ENCODE results near the gene PLEKHG4. TPM values are rescaled to one million over a fixed set of nuclear protein-coding genes. Genes with fewer than 3 reads are reported as not detected.

The PLEKHG4 gene
- total and polyA plus RNA-seq, 3 donors from 2014 or later, result 86.5 to 137 (median 102) TPM

- TF ChIP-seq POLR2A (IDR thresholded peaks at IDR 0.05), result no peak
- TF ChIP-seq, protein P1, sequence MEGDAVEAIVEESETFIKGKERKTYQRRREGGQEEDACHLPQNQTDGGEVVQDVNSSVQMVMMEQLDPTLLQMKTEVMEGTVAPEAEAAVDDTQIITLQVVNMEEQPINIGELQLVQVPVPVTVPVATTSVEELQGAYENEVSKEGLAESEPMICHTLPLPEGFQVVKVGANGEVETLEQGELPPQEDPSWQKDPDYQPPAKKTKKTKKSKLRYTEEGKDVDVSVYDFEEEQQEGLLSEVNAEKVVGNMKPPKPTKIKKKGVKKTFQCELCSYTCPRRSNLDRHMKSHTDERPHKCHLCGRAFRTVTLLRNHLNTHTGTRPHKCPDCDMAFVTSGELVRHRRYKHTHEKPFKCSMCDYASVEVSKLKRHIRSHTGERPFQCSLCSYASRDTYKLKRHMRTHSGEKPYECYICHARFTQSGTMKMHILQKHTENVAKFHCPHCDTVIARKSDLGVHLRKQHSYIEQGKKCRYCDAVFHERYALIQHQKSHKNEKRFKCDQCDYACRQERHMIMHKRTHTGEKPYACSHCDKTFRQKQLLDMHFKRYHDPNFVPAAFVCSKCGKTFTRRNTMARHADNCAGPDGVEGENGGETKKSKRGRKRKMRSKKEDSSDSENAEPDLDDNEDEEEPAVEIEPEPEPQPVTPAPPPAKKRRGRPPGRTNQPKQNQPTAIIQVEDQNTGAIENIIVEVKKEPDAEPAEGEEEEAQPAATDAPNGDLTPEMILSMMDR (IDR thresholded peaks at IDR 0.05), result no peak
- DNase-seq, result no peak
- no peaks in the 10 kb centered on the region for H3K4me1 ChIP-seq
- no peak overlapping the region for H3K27ac ChIP-seq
- H3K36me3 ChIP-seq (ENCODE audit: low read depth, missing control alignments), result no peaks in the 10 kb centered on the region
- no peaks in the 10 kb centered on the region for H3K27me3 ChIP-seq
- H3K9me3 ChIP-seq, result no peaks in the 10 kb centered on the region
- intact Hi-C loops (cut with DNase I; ENCODE audit: low total_unique reads), result no loop called here
- H3K4me3 ChIP-seq, result no peak overlapping the region
- 61 to 73% methylated on average over 3 to 4 of the region's 4 CpGs for WGBS, 2 donors
These were observed 21.7 kb upstream of the PLEKHG4 start for GRCh38 chr16:67257486-67258160.

- intact Hi-C loops (cut with DNase I; ENCODE audit: low total_unique reads), result no loop called here
- Histone ChIP-seq H3K36me3 (ENCODE audit: low read depth, missing control alignments) (no peaks in the 10 kb centered on the region), H3K27ac (no peak overlapping the region), H3K4me3 (no peak overlapping the region), H3K4me1 (no peaks in the 10 kb centered on the region), H3K27me3 (no peaks in the 10 kb centered on the region), H3K9me3 (no peaks in the 10 kb centered on the region)
- TF ChIP-seq, protein P1 (IDR thresholded peaks at IDR 0.05), result no peak
- no peak for TF ChIP-seq POLR2A (IDR thresholded peaks at IDR 0.05)
- 47 to 57% methylated on average over 8 to 11 of the region's 11 CpGs for WGBS, 2 donors
- no peak for DNase-seq
These were observed 21.0 kb upstream of the PLEKHG4 start for GRCh38 chr16:67258161-67258835.

- H3K27ac ChIP-seq, result no peak overlapping the region
- no peaks in the 10 kb centered on the region for H3K4me1 ChIP-seq
- no peaks in the 10 kb centered on the region for H3K36me3 ChIP-seq (ENCODE audit: low read depth, missing control alignments)
- H3K4me3 ChIP-seq, result no peak overlapping the region
- no peaks in the 10 kb centered on the region for H3K27me3 ChIP-seq
- intact Hi-C loops (cut with DNase I; ENCODE audit: low total_unique reads), result no loop called here
- TF ChIP-seq POLR2A (IDR thresholded peaks at IDR 0.05), result no peak
- TF ChIP-seq, protein P1 (IDR thresholded peaks at IDR 0.05), result no peak
- no peak for DNase-seq
- WGBS, 2 donors, result 93% methylated on average over 12 of the region's 12 CpGs
- H3K9me3 ChIP-seq, result no peaks in the 10 kb centered on the region
These were observed 19.6 kb upstream of the PLEKHG4 start for GRCh38 chr16:67259705-67260104.

DNA sequence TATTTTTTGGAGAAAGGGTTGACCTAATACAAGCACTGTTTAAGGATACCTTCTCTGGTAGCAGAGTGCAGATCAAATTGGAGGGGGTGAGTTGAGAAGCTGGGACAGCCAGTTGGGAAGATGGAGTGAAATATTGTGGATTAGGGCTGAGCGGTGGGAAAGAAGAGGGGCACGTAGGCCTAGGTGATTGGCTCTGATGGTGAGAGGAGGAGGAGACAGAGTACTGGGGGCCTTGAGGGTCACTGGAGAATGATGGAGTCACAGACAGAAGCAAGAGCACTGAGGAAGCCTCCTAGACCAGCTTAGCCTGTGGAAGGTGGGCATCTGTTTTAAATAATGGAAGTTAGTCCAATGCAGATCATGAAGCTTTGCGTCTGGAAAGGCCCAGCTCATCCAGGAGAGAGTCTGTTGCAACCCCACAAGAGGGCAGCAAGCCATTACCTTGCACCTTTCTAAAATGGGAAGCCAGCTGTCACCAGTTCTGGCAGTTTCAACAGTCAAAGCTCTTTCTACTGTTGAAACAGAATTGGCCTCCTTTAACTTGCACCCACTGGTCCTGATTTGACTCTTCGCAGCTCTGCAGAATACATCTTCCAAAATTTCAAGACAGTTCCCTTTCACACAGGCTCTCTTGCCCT, 18.8 kb upstream of the PLEKHG4 start:
- Histone ChIP-seq H3K9me3 (no peaks in the 10 kb centered on the region), H3K4me3 (no peak overlapping the region), H3K27me3 (no peaks in the 10 kb centered on the region), H3K4me1 (no peaks in the 10 kb centered on the region), H3K36me3 (ENCODE audit: low read depth, missing control alignments) (no peaks in the 10 kb centered on the region), H3K27ac (no peak overlapping the region)
- intact Hi-C loops (cut with DNase I; ENCODE audit: low total_unique reads), result no loop called here
- DNase-seq, result no peak
- TF ChIP-seq, protein P1 (IDR thresholded peaks at IDR 0.05), result no peak
- TF ChIP-seq POLR2A (IDR thresholded peaks at IDR 0.05), result no peak
- 86 to 91% methylated on average over 4 of the region's 4 CpGs for WGBS, 2 donors

Measured in testis (tissue), 3 donors.